HCT116 (cell line): ENCODE data around the gene ST3GAL5. TPM values are rescaled to one million over a fixed set of nuclear protein-coding genes. Genes with fewer than 3 reads are reported as not detected.

Experiments
- ATAC-seq: fragments of 200-7000 bp; cut with Tn5 transposase; 2 replicates; pipeline ENCODE4 v1.9.1; 2020; ENCODE audit warnings: mild to moderate bottlenecking, moderate library complexity
- BruUV-seq: library from RNA; stranded (reverse); fragments of 400-500 nt; replicated peaks from 2 replicates; lab custom pipeline; 2021; lab: Mats Ljungman, UMichigan
- CTCF ChIA-PET: fragments of 300-600 bp; sonication (Branson Sonifier 250); formaldehyde crosslinking; loops from one replicate; lab custom pipeline; 2021; ENCODE audit warnings: antibody characterized with exemption; lab: Charles Lee
- POLR2A ChIA-PET: fragments of 300-600, 350-600 bp; sonication (Branson Sonifier 250); formaldehyde crosslinking; loops from one replicate; lab custom pipeline; 2021; ENCODE audit warnings: antibody characterized with exemption; lab: Charles Lee
- RAD21 ChIA-PET, 2 experiments: fragments of 300-600 bp; sonication (Branson Sonifier 250); formaldehyde crosslinking; loops; one replicate each; lab custom pipeline; 2023; ENCODE audit warnings: low total read pairs in 2 of 2; ENCODE audit not compliant: uncharacterized antibody in 2 of 2, unreplicated experiment in 2 of 2, low non-redundant PET in 1 of 2; lab: Charles Lee
- DNase-seq: peaks from one replicate; pipeline ENCODE4 v3.0.0-alpha.2; 2010; ENCODE audit warnings: low read depth, low spot score
- H2AFZ ChIP-seq: fragments of 200-600 bp; shearing (Covaris generic), sonication (generic); 2 replicates; pipeline ENCODE4 v1.6.1; 2017; ENCODE audit warnings: low read depth, mixed run types, mixed read lengths, antibody characterized with exemption, low read length; ENCODE audit not compliant: poor library complexity, severe bottlenecking
- H3K27ac ChIP-seq: 2 replicates; pipeline ENCODE4 v1.5.1; 2012; ENCODE audit warnings: low read depth, low read length
- H3K27me3 ChIP-seq: fragments of 200-600 bp; sonication (generic); 2 replicates; pipeline ENCODE4 v1.6.1; 2016; ENCODE audit warnings: mixed run types, low read length, mixed read lengths; ENCODE audit not compliant: insufficient read depth
- H3K36me3 ChIP-seq, 2 experiments: fragments of 200-500 bp in 1 of 2; fragments of 200-600 bp in 1 of 2; sonication (Bioruptor generic) in 1 of 2; sonication (generic) in 1 of 2; 2 replicates each; pipeline versions ENCODE4 v1.5.1 to v1.6.1; 2014 to 2016; ENCODE audit warnings: low read length in 2 of 2, inconsistent platforms in 1 of 2, mixed read lengths in 1 of 2, mixed run types in 1 of 2; ENCODE audit not compliant: insufficient read depth in 2 of 2, control insufficient read depth in 1 of 2
- H3K4me1 ChIP-seq, 2 experiments: fragments of 200-600 bp in 1 of 2; sonication (generic) in 1 of 2; 2 replicates each; pipeline versions ENCODE4 v1.5.1 to v1.6.1; 2012 to 2017; ENCODE audit warnings: low read length in 2 of 2, inconsistent platforms in 1 of 2, mild to moderate bottlenecking in 1 of 2, mixed read lengths in 1 of 2, mixed run types in 1 of 2, moderate library complexity in 1 of 2; ENCODE audit not compliant: insufficient read depth in 2 of 2, control insufficient read depth in 1 of 2
- H3K4me2 ChIP-seq: fragments of 200-600 bp; sonication (generic); 2 replicates; pipeline ENCODE4 v1.6.1; 2017; ENCODE audit warnings: mixed run types, low read length, mixed read lengths
- H3K4me3 ChIP-seq, 2 experiments: fragments of 200-600 bp in 1 of 2; sonication (generic) in 1 of 2; replicated peaks in 1 of 2; 2 replicates each; pipeline ENCODE4 v1.5.1; 2011 to 2016; ENCODE audit warnings: low read length in 2 of 2, control low read depth in 1 of 2, low read depth in 1 of 2, mild to moderate bottlenecking in 1 of 2, mixed read lengths in 1 of 2, mixed run types in 1 of 2
- H3K79me2 ChIP-seq: fragments of 200-600 bp; sonication (generic); 2 replicates; pipeline ENCODE4 v1.6.1; 2017; ENCODE audit warnings: mild to moderate bottlenecking, mixed run types, low read length, moderate library complexity, mixed read lengths; ENCODE audit not compliant: insufficient read depth
- H3K9ac ChIP-seq: fragments of 200-600 bp; sonication (generic); 2 replicates; pipeline ENCODE4 v1.6.1; 2016; ENCODE audit warnings: low read length, mixed read lengths
- H3K9me2 ChIP-seq: fragments of 200-600 bp; sonication (generic), shearing (Covaris generic); 2 replicates; pipeline ENCODE4 v1.6.1; 2017; ENCODE audit warnings: mixed run types, mild to moderate bottlenecking, moderate library complexity; ENCODE audit not compliant: insufficient read depth
- H3K9me3 ChIP-seq, 2 experiments: fragments of 200-500 bp in 1 of 2; fragments of 200-600 bp in 1 of 2; sonication (Bioruptor generic) in 1 of 2; sonication (generic) in 1 of 2; 2 replicates each; pipeline ENCODE4 v1.6.1; 2014 to 2017; ENCODE audit warnings: low read length in 2 of 2, mixed read lengths in 2 of 2, inconsistent platforms in 1 of 2, low read depth in 1 of 2, mild to moderate bottlenecking in 1 of 2, mixed run types in 1 of 2, moderate library complexity in 1 of 2; ENCODE audit not compliant: control insufficient read depth in 1 of 2, insufficient read depth in 1 of 2
- H4K20me1 ChIP-seq: fragments of 200-600 bp; sonication (generic), shearing (Covaris generic); 2 replicates; pipeline ENCODE4 v1.6.1; 2017; ENCODE audit warnings: mixed run types, mild to moderate bottlenecking, moderate library complexity; ENCODE audit not compliant: insufficient read depth
- CBX3 ChIP-seq: IDR thresholded peaks from 2 replicates; pipeline ENCODE4 v1.6.1; 2012; ENCODE audit warnings: low read depth
- EZH2phosphoT487 ChIP-seq: fragments of 200-600 bp; IDR thresholded peaks from 2 replicates; pipeline ENCODE4 v1.6.1; 2018; ENCODE audit warnings: antibody characterized with exemption, borderline replicate concordance
- JUND ChIP-seq: IDR thresholded peaks from 2 replicates; pipeline ENCODE4 v1.6.1; 2012
- RAD21 ChIP-seq: IDR thresholded peaks from 2 replicates; pipeline ENCODE4 v1.6.1; 2012; ENCODE audit warnings: low read depth, mild to moderate bottlenecking
- REST ChIP-seq: IDR thresholded peaks from 2 replicates; pipeline ENCODE4 v1.6.1; 2012; ENCODE audit warnings: low read depth
- SIN3A ChIP-seq: IDR thresholded peaks from 2 replicates; pipeline ENCODE4 v1.6.1; 2012; ENCODE audit warnings: low read depth
- TCF7L2 ChIP-seq: IDR thresholded peaks from 2 replicates; pipeline ENCODE4 v1.7.0; 2011; ENCODE audit warnings: borderline replicate concordance, inconsistent platforms; ENCODE audit not compliant: insufficient read depth, insufficient read length; ENCODE audit errors: extremely low read depth
- YY1 ChIP-seq: IDR thresholded peaks from 2 replicates; pipeline ENCODE4 v1.6.1; 2011; ENCODE audit warnings: low read length, low read depth, moderate library complexity, mild to moderate bottlenecking; ENCODE audit not compliant: insufficient replicate concordance; ENCODE audit errors: extremely low read depth
- intact Hi-C: fragments of 100-400 bp; cut with micrococcal nuclease; formaldehyde crosslinking; loops from 2 replicates; pipeline ENCODE4 v1.10.0; 2022
- total RNA-seq: library from RNA; stranded (reverse); gene quantifications from one replicate; pipeline ENCODE4 v1.2.1, GENCODE V29; 2021; ENCODE audit not compliant: unreplicated experiment
- TF ChIP-seq, protein P1 (sequence below), 3 experiments: fragments of 200-600 bp in 1 of 3; sonication (generic) in 1 of 3; IDR thresholded peaks in 2 of 3; conservative IDR thresholded peaks in 1 of 3; 2 replicates each; pipeline ENCODE4 v1.5.1; 2012 to 2017; ENCODE audit warnings: low read depth in 2 of 3, low read length in 2 of 3, antibody characterized with exemption in 1 of 3, borderline replicate concordance in 1 of 3, control low read depth in 1 of 3, mild to moderate bottlenecking in 1 of 3, mixed read lengths in 1 of 3, mixed run types in 1 of 3, moderate library complexity in 1 of 3; ENCODE audit not compliant: insufficient read depth in 1 of 3

Gene ST3GAL5
- total RNA-seq, 1 experiment from 2014 or later, result 14.8 TPM

DNA sequence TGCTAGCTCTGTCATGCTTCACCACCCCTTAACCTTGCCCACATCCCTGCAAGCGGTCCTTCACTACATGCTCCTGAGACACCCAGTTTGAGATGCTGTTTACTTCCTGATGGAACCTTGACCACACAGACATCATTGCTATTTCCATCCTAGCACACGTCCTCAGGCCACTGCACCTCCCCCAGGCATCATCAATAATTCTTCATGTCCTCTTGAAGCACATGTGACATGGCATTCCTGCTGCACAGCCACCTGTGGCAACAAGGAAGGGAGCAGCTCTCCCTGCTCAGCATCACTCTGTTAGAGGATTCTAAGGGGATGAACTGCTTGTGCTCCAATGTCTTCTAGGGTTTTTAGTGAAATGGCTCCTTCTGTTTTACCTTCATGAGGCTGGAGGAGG, 26.1 kb upstream of the ST3GAL5 start:
- no peaks in the 10 kb centered on the region for H3K36me3 ChIP-seq
- ChIA-PET CTCF (interaction anchor here (0.6 kb wide), 1 partner anchor 26 kb away, joined by 3 read pairs; the partner anchor contains the start of gene ST3GAL5), POLR2A (no interaction called here), RAD21 (no interaction called here)
- H4K20me1 ChIP-seq, result no peaks in the 10 kb centered on the region
- BruUV-seq, result no TSS peak
- peaks cover 0 to 8% of the 10 kb centered on the region in 2 experiments; a peak in 2 of 4 replicates for H3K4me1 ChIP-seq
- no peak for ATAC-seq
- no peak for DNase-seq
- H3K9ac ChIP-seq, result no peak overlapping the region
- no peak overlapping the region for H3K4me3 ChIP-seq
- intact Hi-C loops, result no loop called here
- no peak overlapping the region for H3K4me2 ChIP-seq
- no peak overlapping the region for H3K27ac ChIP-seq
- H3K9me2 ChIP-seq, result no peaks in the 10 kb centered on the region
- H3K9me3 ChIP-seq, result no peaks in the 10 kb centered on the region
- H3K79me2 ChIP-seq, result no peaks in the 10 kb centered on the region
- no peak for TF ChIP-seq SIN3A
- no peak for TF ChIP-seq TCF7L2
- no peak for TF ChIP-seq YY1
- TF ChIP-seq CBX3, result no peak
- TF ChIP-seq JUND, result no peak
- no peak for TF ChIP-seq RAD21
- no peak for TF ChIP-seq REST
- no peak for TF ChIP-seq EZH2phosphoT487
- TF ChIP-seq, protein P1, sequence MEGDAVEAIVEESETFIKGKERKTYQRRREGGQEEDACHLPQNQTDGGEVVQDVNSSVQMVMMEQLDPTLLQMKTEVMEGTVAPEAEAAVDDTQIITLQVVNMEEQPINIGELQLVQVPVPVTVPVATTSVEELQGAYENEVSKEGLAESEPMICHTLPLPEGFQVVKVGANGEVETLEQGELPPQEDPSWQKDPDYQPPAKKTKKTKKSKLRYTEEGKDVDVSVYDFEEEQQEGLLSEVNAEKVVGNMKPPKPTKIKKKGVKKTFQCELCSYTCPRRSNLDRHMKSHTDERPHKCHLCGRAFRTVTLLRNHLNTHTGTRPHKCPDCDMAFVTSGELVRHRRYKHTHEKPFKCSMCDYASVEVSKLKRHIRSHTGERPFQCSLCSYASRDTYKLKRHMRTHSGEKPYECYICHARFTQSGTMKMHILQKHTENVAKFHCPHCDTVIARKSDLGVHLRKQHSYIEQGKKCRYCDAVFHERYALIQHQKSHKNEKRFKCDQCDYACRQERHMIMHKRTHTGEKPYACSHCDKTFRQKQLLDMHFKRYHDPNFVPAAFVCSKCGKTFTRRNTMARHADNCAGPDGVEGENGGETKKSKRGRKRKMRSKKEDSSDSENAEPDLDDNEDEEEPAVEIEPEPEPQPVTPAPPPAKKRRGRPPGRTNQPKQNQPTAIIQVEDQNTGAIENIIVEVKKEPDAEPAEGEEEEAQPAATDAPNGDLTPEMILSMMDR (IDR thresholded peaks at IDR 0.05 in 2 of 3, conservative IDR thresholded peaks at IDR 0.05 in 1 of 3; ENCODE audit: borderline replicate concordance in 1 of 3, insufficient read depth in 1 of 3, low read depth in 2 of 3, low read length in 2 of 3), result no peak
- no peak overlapping the region for H2AFZ ChIP-seq
- no peaks in the 10 kb centered on the region for H3K27me3 ChIP-seq
